Measurements from ENCODE around the gene ADARB2. TPM values are rescaled to one million over a fixed set of nuclear protein-coding genes. Genes with fewer than 3 reads are reported as not detected.

The ADARB2 gene
- total RNA-seq, 6 experiments from 2014 or later, result not detected

- peaks cover 51% of the 10 kb centered on the region for H3K9me3 Mint-ChIP-seq
- H3K27me3 Mint-ChIP-seq (ENCODE audit: insufficient read depth), result peaks cover 2% of the 10 kb centered on the region
- DNase-seq, result no peak
- H3K36me3 Mint-ChIP-seq (ENCODE audit: low read depth), result peaks cover 2% of the 10 kb centered on the region; the same call in 1 of the 2 replicates
- no peaks in the 10 kb centered on the region for H3K4me1 Mint-ChIP-seq (ENCODE audit: low read depth)
- no peak overlapping the region for H3K4me3 Mint-ChIP-seq
- no peak for TF ChIP-seq CTCF (IDR thresholded peaks at IDR 0.05)
- no peak overlapping the region for H3K27ac Mint-ChIP-seq
These were observed 367.0 kb downstream of the ADARB2 start for GRCh38 chr10:1370298-1370697.

GRCh38 chr10:1369665-1370064, 367.7 kb downstream of the ADARB2 start:
- no peak overlapping the region for H3K27ac Mint-ChIP-seq
- H3K9me3 Mint-ChIP-seq, result peaks cover 51% of the 10 kb centered on the region
- peaks cover 5% of the 10 kb centered on the region; the same call in 1 of the 2 replicates for H3K36me3 Mint-ChIP-seq (ENCODE audit: low read depth)
- no peaks in the 10 kb centered on the region for H3K4me1 Mint-ChIP-seq (ENCODE audit: low read depth)
- no peak overlapping the region for H3K4me3 Mint-ChIP-seq
- TF ChIP-seq CTCF (IDR thresholded peaks at IDR 0.05), result no peak
- DNase-seq, result no peak
- H3K27me3 Mint-ChIP-seq (ENCODE audit: insufficient read depth), result peaks cover 2% of the 10 kb centered on the region

GRCh38 chr10:1369197-1369596, 368.1 kb downstream of the ADARB2 start:
- Mint-ChIP-seq H3K9me3 (peaks cover 54% of the 10 kb centered on the region), H3K4me3 (no peak overlapping the region), H3K27me3 (ENCODE audit: insufficient read depth) (peaks cover 2% of the 10 kb centered on the region), H3K4me1 (ENCODE audit: low read depth) (no peaks in the 10 kb centered on the region), H3K36me3 (ENCODE audit: low read depth) (peaks cover 5% of the 10 kb centered on the region; the same call in 1 of the 2 replicates), H3K27ac (no peak overlapping the region)
- DNase-seq, result no peak
- 0 out of 2 replicates have a peak, but pooled peaks have one; percentile 0 for TF ChIP-seq CTCF (IDR thresholded peaks at IDR 0.05)

GRCh38 chr10:1368842-1369171, 368.5 kb downstream of the ADARB2 start:
- H3K27me3 Mint-ChIP-seq (ENCODE audit: insufficient read depth), result peaks cover 2% of the 10 kb centered on the region
- H3K4me1 Mint-ChIP-seq (ENCODE audit: low read depth), result no peaks in the 10 kb centered on the region
- no peak for DNase-seq
- no peak overlapping the region for H3K4me3 Mint-ChIP-seq
- H3K27ac Mint-ChIP-seq, result no peak overlapping the region
- peaks cover 51% of the 10 kb centered on the region for H3K9me3 Mint-ChIP-seq
- H3K36me3 Mint-ChIP-seq (ENCODE audit: low read depth), result peaks cover 5% of the 10 kb centered on the region; the same call in 1 of the 2 replicates
- TF ChIP-seq CTCF (IDR thresholded peaks at IDR 0.05), result peak; percentile 49

- Mint-ChIP-seq H3K9me3 (peaks cover 51% of the 10 kb centered on the region), H3K27ac (no peak overlapping the region), H3K36me3 (ENCODE audit: low read depth) (peaks cover 5% of the 10 kb centered on the region; the same call in 1 of the 2 replicates), H3K4me1 (ENCODE audit: low read depth) (no peaks in the 10 kb centered on the region), H3K4me3 (no peak overlapping the region), H3K27me3 (ENCODE audit: insufficient read depth) (peaks cover 2% of the 10 kb centered on the region)
- DNase-seq, result no peak
- no peak for TF ChIP-seq CTCF (IDR thresholded peaks at IDR 0.05)
These were observed 369.1 kb downstream of the ADARB2 start for GRCh38 chr10:1367938-1368841.

Measured in HFFc6 (cell line).